NCI-H510A (cell line): ENCODE data around the gene PRKAA2.

ENCODE experiments used
- DNase-seq: peaks from one replicate; lab custom pipeline; 2025; lab: John Stamatoyannopoulos, UW

Gene PRKAA2

GRCh38 chr1:56654126-56654923 lies 9.2 kb downstream of the PRKAA2 start:
- DNase-seq: no peak

DNA sequence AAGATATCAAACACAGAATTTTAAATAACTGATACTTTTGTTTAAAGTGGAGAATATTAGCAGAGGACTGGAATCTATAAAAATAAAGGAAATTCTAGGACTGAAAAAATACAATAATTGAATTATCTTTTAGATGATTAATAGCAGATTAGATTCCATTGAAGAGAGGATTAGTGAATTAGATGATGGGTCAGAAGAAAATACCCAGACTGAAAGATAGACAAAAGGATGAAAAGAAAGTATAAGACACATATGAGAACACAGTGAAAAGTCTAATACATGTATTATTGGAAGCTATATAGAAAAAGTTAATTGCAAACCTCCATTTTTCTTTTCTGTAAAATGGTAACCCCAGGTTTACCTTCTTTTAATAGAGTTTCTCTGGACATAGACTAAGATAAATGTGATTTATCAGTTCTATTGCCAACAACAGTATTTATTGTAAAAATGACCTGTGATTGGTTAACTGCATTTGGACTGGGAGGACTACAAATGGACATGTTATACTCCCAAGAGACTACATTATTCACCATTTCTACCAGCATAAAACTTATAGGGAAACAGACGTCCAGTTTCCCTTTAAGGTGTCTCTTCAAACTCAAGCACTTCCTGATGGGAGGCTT lies 11.0 kb downstream of the PRKAA2 start:
- no peak for DNase-seq

DNA sequence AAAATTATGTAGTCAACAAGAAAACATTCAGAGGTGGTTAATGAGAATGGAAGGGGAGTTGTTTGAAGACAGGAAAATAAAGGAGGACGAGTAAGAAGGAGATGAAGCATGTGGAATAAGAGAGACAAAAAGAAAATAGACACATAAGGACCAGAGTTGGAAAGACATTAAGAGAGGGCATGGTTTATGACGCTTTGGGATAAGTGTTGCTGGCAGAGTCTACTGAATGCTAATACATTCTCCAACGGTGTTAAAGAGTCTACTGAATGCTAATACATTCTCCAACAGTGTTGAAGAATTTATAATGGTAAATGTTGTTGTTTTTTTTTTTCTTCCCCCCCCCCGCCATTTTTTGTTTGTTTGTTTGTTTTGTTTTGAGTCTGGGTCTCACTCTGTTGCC lies 13.1 kb downstream of the PRKAA2 start:
- no peak for DNase-seq

DNA sequence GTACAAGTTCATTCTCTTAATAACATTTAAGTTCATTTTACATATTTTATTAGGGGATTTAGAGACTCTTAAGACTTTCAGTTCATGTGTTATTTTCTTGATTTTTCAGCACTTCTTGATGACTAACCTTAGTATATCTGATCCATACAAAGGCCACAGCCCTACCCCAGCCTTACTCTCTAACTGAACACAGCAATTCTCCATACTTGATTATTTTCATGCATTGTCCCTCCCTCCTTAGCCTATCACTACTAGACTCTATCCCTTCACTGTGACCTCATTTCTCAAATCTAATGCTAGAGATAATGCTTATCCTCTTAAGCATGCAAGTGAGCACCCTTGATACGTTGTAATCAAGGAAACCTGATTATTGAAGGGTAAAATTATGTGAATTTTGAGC lies 15.2 kb downstream of the PRKAA2 start:
- no peak for DNase-seq

DNA sequence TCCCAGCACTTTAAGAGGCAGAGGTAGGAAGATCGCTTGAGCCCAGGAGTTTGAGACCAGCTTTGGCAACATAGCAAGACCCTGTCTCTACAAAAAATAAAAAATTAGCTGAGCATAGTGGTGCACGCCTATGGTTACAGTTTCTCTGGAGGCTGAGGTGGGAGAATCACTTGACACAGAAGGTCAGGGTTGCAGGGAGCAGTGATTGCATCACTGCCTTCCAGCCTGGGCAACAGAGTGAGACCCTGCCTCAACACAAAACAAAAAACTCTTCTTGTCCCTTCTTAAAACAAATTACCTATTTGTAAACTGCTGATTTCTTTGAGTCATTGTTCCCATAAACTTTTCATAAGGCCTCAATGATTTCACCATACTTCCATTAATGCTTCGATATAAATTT lies 18.7 kb downstream of the PRKAA2 start:
- no peak for DNase-seq

GRCh38 chr1:56665384-56665783 lies 20.3 kb downstream of the PRKAA2 start:
- DNase-seq: no peak

DNA sequence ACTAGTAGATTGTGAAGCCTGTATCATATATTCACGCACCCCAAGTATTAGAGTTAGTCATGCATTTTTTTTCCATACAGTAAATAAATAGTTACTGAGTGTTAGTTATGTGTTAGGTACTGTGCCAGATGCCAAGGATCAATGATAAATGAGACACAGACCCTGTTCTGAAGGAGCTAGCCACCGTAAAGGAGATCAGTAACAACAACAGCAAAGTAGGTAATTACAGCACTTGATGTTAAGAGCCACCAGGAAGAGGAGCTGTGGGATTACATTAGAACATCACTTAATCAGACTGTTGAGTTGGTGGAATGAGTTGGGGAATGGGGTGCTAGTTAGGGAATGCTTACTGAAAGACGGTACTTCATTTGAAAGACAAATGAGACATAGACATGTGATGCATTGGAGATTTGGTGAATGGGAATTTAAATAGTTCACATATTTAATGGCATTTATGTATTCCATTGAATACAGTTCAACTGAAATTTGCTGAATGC lies 21.0 kb downstream of the PRKAA2 start:
- peak; percentile 11 for DNase-seq

DNA sequence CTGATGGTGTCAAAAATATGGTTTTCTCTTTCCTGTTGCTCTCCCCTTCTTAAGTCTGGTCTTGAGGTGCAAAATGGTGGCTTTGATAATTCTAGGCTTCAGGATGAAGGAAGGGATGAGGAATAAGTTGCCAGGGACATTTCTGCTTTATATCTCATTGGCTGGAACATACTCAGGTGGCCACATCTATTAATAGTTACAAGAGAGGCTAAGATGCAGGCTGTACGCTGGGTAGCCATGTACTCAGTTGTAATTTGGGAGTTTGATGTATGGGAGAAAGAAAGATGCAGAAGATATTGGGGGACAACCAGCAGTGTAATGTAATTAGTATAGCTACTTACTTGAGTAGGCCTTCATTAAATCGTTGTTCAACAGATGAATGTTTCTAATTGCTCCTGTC lies 25.2 kb downstream of the PRKAA2 start:
- no peak for DNase-seq

- DNase-seq: no peak
Observed at GRCh38 chr1:56671085-56671484, 26.0 kb downstream of the PRKAA2 start.

- no peak for DNase-seq
Observed at GRCh38 chr1:56671542-56671941, 26.4 kb downstream of the PRKAA2 start.

DNA sequence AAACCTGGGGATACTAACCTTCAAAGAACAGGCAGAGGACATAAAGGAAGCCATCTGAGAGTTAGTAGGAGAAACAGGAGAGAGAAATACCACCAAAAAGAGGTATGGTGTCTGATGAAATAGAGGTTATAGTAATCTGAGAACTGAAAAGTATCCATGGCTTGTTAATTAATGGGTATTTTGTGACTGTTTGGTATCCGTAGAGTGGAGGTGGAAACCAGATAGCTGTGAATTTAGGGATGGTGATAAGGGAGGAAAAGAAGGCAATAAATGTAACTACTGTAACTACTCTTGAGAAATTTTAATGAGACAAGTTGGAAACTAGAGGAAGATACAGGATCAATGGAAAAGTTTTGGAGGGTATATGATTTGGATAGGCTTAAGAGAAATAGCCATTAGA lies 27.5 kb downstream of the PRKAA2 start:
- DNase-seq: no peak

DNA sequence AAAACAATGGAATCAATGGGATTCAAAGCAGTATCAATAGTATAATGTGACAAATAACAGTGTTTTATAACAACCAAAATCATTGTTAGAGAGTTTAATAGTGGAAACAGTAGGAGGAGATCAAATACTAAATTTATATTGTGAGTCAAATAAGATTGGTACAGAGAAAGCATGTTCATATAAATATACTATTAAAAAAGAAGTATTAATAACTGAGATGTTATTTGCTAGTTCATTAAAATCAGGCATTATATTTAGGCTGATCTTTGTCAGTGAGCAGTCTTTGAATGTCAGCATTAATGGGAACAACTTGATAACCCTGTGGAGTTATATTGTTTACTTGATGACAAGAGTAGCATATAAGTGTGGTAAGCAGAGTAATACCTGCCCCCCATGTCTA lies 30.6 kb downstream of the PRKAA2 start:
- DNase-seq: no peak

DNA sequence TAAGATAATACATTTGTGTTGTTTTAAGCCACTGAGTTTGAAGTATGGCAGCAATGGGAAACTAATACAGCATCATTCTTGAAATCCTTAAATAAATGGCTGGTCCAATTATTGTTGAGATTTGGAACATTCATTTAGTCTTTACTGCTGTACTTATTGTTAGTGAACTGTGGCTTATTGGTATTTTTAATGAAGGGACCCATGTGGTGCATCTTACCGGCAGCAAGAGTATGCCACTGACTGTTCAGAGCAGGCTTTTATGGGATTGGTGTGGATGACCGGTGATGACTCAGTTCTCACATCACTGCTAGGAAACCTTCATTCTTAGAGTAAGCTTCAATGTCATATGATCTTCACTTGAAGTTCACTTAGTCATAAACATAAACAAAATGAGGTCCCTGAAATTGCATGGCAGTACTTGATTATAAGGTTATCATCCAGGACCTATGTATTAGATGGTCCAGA lies 31.5 kb downstream of the PRKAA2 start:
- no peak for DNase-seq

GRCh38 chr1:56683569-56683968 lies 38.5 kb downstream of the PRKAA2 start:
- DNase-seq: no peak

GRCh38 chr1:56686169-56686568 lies 41.1 kb downstream of the PRKAA2 start:
- DNase-seq: no peak

DNA sequence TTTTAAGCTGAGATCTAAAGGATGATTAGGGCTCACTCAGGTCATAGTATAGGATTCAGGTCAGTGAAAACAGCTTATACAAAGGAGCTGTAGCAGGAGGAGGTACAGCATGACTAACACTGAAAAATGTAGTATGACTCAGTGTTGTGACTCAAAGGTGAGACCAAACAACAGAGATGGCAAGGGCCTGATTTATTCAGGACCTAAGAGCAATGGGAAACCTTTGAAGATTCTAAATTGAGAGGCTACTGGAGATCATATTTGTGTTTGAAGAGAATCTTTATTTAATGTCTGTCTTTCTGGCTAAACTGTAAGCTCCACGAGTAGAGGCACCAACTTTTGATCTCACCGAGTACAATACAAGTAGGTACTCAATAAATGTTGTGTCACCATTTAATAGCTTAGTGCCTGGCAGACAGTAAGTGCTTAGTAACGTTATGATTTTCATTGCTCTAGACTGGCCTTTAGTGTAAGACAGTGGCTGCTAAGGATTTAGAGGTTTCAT lies 43.5 kb downstream of the PRKAA2 start:
- peak; percentile 36 for DNase-seq

GRCh38 chr1:56696663-56697062 lies 51.5 kb downstream of the PRKAA2 start:
- DNase-seq: no peak

- DNase-seq: no peak
Observed at GRCh38 chr1:56703747-56704146, 58.6 kb downstream of the PRKAA2 start.

DNA sequence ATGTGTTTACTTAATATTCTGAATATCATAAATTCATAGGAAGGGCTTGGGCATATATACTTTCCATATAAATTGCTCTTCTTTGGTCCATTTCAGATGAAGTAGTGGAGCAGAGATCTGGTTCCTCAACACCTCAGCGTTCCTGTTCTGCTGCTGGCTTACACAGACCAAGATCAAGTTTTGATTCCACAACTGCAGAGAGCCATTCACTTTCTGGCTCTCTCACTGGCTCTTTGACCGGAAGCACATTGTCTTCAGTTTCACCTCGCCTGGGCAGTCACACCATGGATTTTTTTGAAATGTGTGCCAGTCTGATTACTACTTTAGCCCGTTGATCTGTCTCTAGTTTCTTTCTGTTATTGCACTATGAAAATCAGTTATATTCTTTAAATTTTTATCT lies 62.3 kb downstream of the PRKAA2 start:
- no peak for DNase-seq

- no peak for DNase-seq
Observed at GRCh38 chr1:56709269-56709880, 64.3 kb downstream of the PRKAA2 start.

- DNase-seq: no peak
Observed at GRCh38 chr1:56709995-56710394, 64.9 kb downstream of the PRKAA2 start.

DNA sequence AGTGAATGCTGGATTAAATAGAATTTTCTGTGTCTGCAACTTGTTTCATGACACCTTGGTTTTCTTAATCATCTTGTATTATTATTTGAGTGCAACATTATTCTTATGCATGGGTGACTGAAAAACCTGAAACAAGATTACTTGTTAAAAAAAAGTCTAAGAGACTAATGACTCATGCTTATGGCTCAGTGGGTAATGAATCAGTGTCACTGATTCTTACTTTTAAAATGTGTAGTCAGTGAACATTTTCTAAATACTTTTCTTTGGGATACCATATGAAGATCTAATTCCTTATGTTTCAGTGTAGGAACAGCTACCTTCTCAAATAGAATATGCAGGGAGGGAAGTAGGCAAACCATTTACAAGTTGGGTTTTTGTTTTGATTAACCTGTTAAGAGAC lies 65.5 kb downstream of the PRKAA2 start:
- no peak for DNase-seq

DNA sequence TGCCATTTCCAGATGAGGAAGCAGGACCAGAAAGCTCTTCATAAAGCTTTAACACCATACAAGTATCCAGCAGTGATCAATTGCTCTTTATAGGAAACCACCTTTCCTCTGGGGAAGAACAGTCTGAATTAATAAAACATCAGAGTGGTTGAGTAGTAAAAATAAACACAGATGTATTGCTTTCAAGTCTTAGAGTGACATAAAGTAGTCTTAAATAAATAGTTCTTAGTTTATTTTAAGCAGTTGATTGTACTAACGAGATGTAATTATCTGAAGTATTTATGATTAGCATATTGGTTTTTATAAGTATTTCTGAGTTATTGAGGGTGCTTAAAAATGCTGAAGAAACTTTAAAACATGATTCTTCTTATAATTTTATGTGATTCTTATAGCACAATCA lies 67.0 kb downstream of the PRKAA2 start:
- DNase-seq: no peak
